OCI-LY1 (cell line): Measurements from ENCODE around the gene TEX14.

Source experiments
- H2AFZ ChIP-seq: fragments of 200-600 bp; sonication (generic), shearing (Covaris generic); 2 replicates; pipeline ENCODE4 v1.6.0; 2014; ENCODE audit warnings: antibody characterized with exemption, mild to moderate bottlenecking, low read length
- H3F3A ChIP-seq: fragments of 200-600 bp; sonication (generic), shearing (Covaris generic); 2 replicates; pipeline ENCODE4 v1.6.0; 2014; ENCODE audit warnings: mild to moderate bottlenecking, antibody characterized with exemption, low read length, moderate library complexity; ENCODE audit not compliant: insufficient read depth
- H3K27ac ChIP-seq: fragments of 200-600 bp; sonication (generic); 2 replicates; pipeline ENCODE4 v1.5.1; 2014; ENCODE audit warnings: low read length, mixed run types, mild to moderate bottlenecking, low read depth; ENCODE audit not compliant: poor library complexity, severe bottlenecking
- H3K27me3 ChIP-seq: fragments of 200-600 bp; sonication (generic); 2 replicates; pipeline ENCODE4 v1.6.0; 2014; ENCODE audit warnings: antibody characterized with exemption, mild to moderate bottlenecking, low read length, moderate library complexity; ENCODE audit not compliant: insufficient read depth
- H3K36me3 ChIP-seq: fragments of 200-600 bp; sonication (generic); 2 replicates; pipeline ENCODE4 v1.6.1; 2014; ENCODE audit warnings: mild to moderate bottlenecking, antibody characterized with exemption, low read length, moderate library complexity, mixed read lengths; ENCODE audit not compliant: insufficient read depth
- H3K4me1 ChIP-seq: fragments of 200-600 bp; sonication (generic); 2 replicates; pipeline ENCODE4 v1.5.1; 2014; ENCODE audit warnings: mild to moderate bottlenecking, low read length, moderate library complexity; ENCODE audit not compliant: insufficient read depth, severe bottlenecking
- H3K4me2 ChIP-seq: fragments of 200-600 bp; sonication (generic), shearing (Covaris generic); 2 replicates; pipeline ENCODE4 v1.6.1; 2014; ENCODE audit warnings: low read length
- H3K4me3 ChIP-seq: fragments of 200-600 bp; sonication (generic); 2 replicates; pipeline ENCODE4 v1.5.1; 2014; ENCODE audit warnings: low read length, low read depth, mild to moderate bottlenecking, mixed read lengths; ENCODE audit not compliant: poor library complexity, severe bottlenecking
- H3K79me2 ChIP-seq: fragments of 200-600 bp; shearing (Covaris generic); 2 replicates; pipeline ENCODE4 v1.6.1; 2016; ENCODE audit warnings: mixed run types, low read length, mixed read lengths; ENCODE audit not compliant: insufficient read depth
- H3K9ac ChIP-seq: fragments of 200-600 bp; sonication (generic), shearing (Covaris generic); 2 replicates; pipeline ENCODE4 v1.6.1; 2014; ENCODE audit warnings: mild to moderate bottlenecking, low read length, mixed read lengths
- H3K9me2 ChIP-seq: fragments of 200-600 bp; sonication (generic), shearing (Covaris generic); 2 replicates; pipeline ENCODE4 v1.6.1; 2014; ENCODE audit warnings: low read depth, mild to moderate bottlenecking, low read length, mixed read lengths
- H3K9me3 ChIP-seq: fragments of 200-600 bp; shearing (Covaris generic); 2 replicates; pipeline ENCODE4 v1.6.1; 2014; ENCODE audit warnings: low read length, mixed read lengths
- H4K20me1 ChIP-seq: fragments of 200-600 bp; sonication (generic), shearing (Covaris generic); 2 replicates; pipeline ENCODE4 v1.6.0; 2016; ENCODE audit warnings: mild to moderate bottlenecking, low read length; ENCODE audit not compliant: insufficient read depth
- EZH2 ChIP-seq: fragments of 200-600 bp; sonication (generic), shearing (Covaris generic); IDR thresholded peaks from 2 replicates; pipeline ENCODE4 v1.8.0; 2017; ENCODE audit warnings: borderline replicate concordance, mixed run types, mild to moderate bottlenecking, antibody characterized with exemption, low read length, moderate library complexity, mixed read lengths
- TF ChIP-seq, protein P1 (sequence below): fragments of 200-600 bp; sonication (generic), shearing (Covaris generic); IDR thresholded peaks from 2 replicates; pipeline ENCODE4 v1.5.1; 2017; ENCODE audit warnings: mild to moderate bottlenecking, antibody characterized with exemption, low read length, moderate library complexity, mixed read lengths

TEX14 gene

DNA sequence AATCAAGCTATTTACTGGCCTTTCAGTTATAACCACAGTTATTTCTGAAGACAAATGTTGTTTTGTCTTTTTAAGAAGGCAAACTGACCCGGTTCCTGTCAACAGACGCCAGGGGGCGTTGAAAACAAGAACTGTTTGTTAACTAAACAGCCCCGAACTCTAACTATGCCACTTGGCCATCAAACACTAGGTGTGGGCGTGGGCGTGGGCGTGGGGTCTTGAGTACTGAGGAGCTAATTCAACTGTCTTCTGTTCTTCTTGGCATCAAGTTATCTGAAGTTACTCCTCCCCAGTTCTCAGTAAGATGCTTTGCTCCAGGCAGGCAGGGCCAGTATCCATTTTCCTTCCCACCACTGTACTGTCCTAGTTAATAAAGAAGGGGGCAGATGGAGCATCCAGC is 114.1 kb downstream of the TEX14 start:
- H3K9ac ChIP-seq = no peak overlapping the region
- H3K9me3 ChIP-seq = no peaks in the 10 kb centered on the region
- H4K20me1 ChIP-seq = no peaks in the 10 kb centered on the region
- no peaks in the 10 kb centered on the region for H3K79me2 ChIP-seq
- H3K9me2 ChIP-seq = no peaks in the 10 kb centered on the region
- no peak overlapping the region for H3K4me2 ChIP-seq
- H3F3A ChIP-seq = no peaks in the 10 kb centered on the region
- H3K27ac ChIP-seq = no peak overlapping the region
- no peak for TF ChIP-seq EZH2
- TF ChIP-seq, protein P1, sequence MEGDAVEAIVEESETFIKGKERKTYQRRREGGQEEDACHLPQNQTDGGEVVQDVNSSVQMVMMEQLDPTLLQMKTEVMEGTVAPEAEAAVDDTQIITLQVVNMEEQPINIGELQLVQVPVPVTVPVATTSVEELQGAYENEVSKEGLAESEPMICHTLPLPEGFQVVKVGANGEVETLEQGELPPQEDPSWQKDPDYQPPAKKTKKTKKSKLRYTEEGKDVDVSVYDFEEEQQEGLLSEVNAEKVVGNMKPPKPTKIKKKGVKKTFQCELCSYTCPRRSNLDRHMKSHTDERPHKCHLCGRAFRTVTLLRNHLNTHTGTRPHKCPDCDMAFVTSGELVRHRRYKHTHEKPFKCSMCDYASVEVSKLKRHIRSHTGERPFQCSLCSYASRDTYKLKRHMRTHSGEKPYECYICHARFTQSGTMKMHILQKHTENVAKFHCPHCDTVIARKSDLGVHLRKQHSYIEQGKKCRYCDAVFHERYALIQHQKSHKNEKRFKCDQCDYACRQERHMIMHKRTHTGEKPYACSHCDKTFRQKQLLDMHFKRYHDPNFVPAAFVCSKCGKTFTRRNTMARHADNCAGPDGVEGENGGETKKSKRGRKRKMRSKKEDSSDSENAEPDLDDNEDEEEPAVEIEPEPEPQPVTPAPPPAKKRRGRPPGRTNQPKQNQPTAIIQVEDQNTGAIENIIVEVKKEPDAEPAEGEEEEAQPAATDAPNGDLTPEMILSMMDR = peak; percentile 77
- H3K4me1 ChIP-seq = no peaks in the 10 kb centered on the region
- H3K4me3 ChIP-seq = no peak overlapping the region
- H3K36me3 ChIP-seq = no peaks in the 10 kb centered on the region
- no peak overlapping the region for H2AFZ ChIP-seq
- H3K27me3 ChIP-seq = no peaks in the 10 kb centered on the region; the same call in 1 of the 2 replicates

DNA sequence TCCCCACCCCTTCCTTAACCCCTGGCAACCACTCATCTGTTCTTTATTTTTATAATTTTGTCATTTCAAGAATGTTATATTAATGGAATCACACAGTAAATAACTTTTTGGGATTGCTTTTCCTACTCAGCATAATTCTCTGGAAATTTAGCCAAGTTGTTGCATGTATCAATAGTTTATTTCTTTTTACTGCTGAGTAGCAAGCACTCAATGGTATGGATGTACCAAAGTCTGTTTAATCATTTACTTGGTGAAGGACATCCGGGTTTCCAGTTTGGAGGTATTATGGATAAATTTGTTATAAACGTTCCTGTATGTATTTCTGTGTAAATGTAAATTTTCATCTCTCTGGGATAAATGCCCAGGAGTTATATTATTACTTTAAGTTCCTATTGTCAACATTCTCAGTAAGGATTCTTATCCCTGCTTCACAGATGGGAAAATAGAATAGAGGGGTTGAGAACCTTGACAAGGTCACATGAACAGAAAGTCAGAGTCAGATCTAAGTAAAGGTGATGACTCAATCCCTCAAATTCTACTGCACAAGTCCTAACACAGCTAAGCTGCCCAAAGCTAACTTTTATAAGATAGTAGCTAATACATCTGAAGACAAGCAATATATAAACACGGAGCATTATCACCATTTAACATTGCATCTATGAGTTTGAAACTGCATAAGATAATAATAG is 115.0 kb downstream of the TEX14 start:
- no peak overlapping the region for H3K4me3 ChIP-seq
- H3K4me2 ChIP-seq = no peak overlapping the region
- no peaks in the 10 kb centered on the region; the same call in 1 of the 2 replicates for H3K27me3 ChIP-seq
- no peak overlapping the region for H2AFZ ChIP-seq
- no peaks in the 10 kb centered on the region for H3K36me3 ChIP-seq
- no peak overlapping the region for H3K27ac ChIP-seq
- H3K9me2 ChIP-seq = no peaks in the 10 kb centered on the region
- TF ChIP-seq, protein P1 = no peak
- H4K20me1 ChIP-seq = no peaks in the 10 kb centered on the region
- no peaks in the 10 kb centered on the region for H3F3A ChIP-seq
- H3K9me3 ChIP-seq = no peaks in the 10 kb centered on the region
- H3K9ac ChIP-seq = no peak overlapping the region
- no peaks in the 10 kb centered on the region for H3K79me2 ChIP-seq
- H3K4me1 ChIP-seq = no peaks in the 10 kb centered on the region

- Histone ChIP-seq H3K27me3 (no peaks in the 10 kb centered on the region), H3K4me3 (no peak overlapping the region), H3K9me3 (no peaks in the 10 kb centered on the region), H3K27ac (no peak overlapping the region), H3K79me2 (no peaks in the 10 kb centered on the region), H3K9ac (no peak overlapping the region), H3F3A (no peaks in the 10 kb centered on the region), H3K4me1 (no peaks in the 10 kb centered on the region), H4K20me1 (no peaks in the 10 kb centered on the region), H3K36me3 (no peaks in the 10 kb centered on the region), H3K4me2 (no peak overlapping the region), H3K9me2 (no peaks in the 10 kb centered on the region), H2AFZ (no peak overlapping the region)
- TF ChIP-seq, protein P1 = no peak
- TF ChIP-seq EZH2 = no peak
Measured at GRCh38 chr17:58575511-58575910, 116.3 kb downstream of the TEX14 start.
